ENCODE results near the gene TRPC6. TPM values are rescaled to one million over a fixed set of nuclear protein-coding genes. Genes with fewer than 3 reads are reported as not detected.

TRPC6 gene
- total and polyA plus RNA-seq, 4 donors = 0.03 to 1.5 (median 0.17) TPM; not detected in 1

DNA sequence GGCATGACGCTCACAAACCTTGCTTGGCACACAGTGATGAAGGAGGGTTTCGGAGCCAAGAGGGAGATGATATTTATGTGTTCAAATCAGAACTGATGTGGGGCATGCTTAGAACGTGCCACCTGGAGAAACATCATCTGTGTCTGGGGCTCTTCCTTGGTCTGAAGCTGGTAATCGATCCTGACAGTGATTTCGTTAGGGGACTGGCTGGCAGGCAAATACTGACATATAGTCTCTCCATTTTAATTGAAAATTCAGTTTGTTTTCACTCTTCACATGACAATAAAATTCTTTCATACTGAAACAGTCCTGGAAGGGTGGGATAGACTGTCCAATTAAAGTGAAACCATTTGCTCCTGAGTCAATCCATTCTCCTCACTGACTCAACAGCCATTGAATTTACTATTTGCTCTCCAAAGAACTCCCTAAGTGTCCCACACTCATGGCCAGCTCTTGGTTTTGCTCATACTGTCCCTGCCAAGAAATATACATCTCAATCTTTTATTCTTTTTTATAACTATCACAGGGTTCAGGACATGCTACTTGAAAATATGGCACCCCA lies 134.8 kb downstream of the TRPC6 start:
- H3K4me3 ChIP-seq (ENCODE audit: low read depth in 1 of 3, low read length in 3 of 3) = no peak overlapping the region
- 85% methylated on average over 5 of the region's 5 CpGs for WGBS
- H3K4me1 ChIP-seq (ENCODE audit: control insufficient read depth in 4 of 4, insufficient read depth in 4 of 4, low read length in 3 of 4) = no peaks in the 10 kb centered on the region
- no peak overlapping the region for H3K9ac ChIP-seq (ENCODE audit: low read depth in 1 of 2, low read length in 2 of 2)
- TF ChIP-seq HNF4G (IDR thresholded peaks at IDR 0.05) (no peak), JUND (IDR thresholded peaks at IDR 0.05) (no peak), HNF4A (conservative IDR thresholded peaks at IDR 0.05) (no peak), YY1 (IDR thresholded peaks at IDR 0.05) (no peak), RXRA (IDR thresholded peaks at IDR 0.05) (no peak), NR2F2 (IDR thresholded peaks at IDR 0.05) (no peak), FOXA2 (IDR thresholded peaks at IDR 0.05) (no peak), SP1 (IDR thresholded peaks at IDR 0.05) (no peak)
- TF ChIP-seq, protein P1, sequence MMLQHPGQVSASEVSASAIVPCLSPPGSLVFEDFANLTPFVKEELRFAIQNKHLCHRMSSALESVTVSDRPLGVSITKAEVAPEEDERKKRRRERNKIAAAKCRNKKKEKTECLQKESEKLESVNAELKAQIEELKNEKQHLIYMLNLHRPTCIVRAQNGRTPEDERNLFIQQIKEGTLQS (IDR thresholded peaks at IDR 0.05) = no peak
- TF ChIP-seq, protein P2, sequence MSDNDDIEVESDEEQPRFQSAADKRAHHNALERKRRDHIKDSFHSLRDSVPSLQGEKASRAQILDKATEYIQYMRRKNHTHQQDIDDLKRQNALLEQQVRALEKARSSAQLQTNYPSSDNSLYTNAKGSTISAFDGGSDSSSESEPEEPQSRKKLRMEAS (IDR thresholded peaks at IDR 0.05) = no peak
- TF ChIP-seq, protein P3, sequence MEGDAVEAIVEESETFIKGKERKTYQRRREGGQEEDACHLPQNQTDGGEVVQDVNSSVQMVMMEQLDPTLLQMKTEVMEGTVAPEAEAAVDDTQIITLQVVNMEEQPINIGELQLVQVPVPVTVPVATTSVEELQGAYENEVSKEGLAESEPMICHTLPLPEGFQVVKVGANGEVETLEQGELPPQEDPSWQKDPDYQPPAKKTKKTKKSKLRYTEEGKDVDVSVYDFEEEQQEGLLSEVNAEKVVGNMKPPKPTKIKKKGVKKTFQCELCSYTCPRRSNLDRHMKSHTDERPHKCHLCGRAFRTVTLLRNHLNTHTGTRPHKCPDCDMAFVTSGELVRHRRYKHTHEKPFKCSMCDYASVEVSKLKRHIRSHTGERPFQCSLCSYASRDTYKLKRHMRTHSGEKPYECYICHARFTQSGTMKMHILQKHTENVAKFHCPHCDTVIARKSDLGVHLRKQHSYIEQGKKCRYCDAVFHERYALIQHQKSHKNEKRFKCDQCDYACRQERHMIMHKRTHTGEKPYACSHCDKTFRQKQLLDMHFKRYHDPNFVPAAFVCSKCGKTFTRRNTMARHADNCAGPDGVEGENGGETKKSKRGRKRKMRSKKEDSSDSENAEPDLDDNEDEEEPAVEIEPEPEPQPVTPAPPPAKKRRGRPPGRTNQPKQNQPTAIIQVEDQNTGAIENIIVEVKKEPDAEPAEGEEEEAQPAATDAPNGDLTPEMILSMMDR (IDR thresholded peaks at IDR 0.05; ENCODE audit: low read depth, low read length, missing input control) = no peak
- no peaks in the 10 kb centered on the region for H3K27me3 ChIP-seq (ENCODE audit: control insufficient read depth in 4 of 4, insufficient read depth in 4 of 4, low read length in 3 of 4)
- H3K36me3 ChIP-seq (ENCODE audit: control insufficient read depth in 4 of 4, insufficient read depth in 3 of 4, low read depth in 1 of 4, low read length in 3 of 4) = no peaks in the 10 kb centered on the region
- H3K9me3 ChIP-seq (ENCODE audit: control insufficient read depth in 4 of 4, low read length in 3 of 4) = no peaks in the 10 kb centered on the region
- DNase-seq (ENCODE audit: low spot score) = no peak
- H3K27ac ChIP-seq (ENCODE audit: low read depth in 1 of 2, low read length in 2 of 2) = no peak overlapping the region

DNA sequence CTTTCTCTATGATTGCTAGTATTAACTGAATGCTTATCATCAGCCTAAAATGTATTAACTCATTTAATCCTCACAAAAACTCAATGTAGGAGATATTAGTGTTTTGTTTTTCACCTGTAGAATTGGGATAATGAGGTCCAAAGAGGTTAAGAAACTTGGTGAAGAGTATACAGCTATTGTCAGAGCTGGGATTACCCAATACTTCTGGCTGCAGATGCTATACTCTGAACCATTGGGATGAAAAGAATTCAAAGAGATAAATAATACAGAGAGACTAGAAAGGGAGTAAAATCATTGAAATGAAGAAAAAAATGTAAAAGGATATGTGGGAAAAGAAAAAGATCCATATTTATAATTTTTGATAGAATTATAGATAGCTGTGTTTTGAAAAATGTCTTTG lies 137.1 kb downstream of the TRPC6 start:
- Histone ChIP-seq H3K4me3 (ENCODE audit: low read depth in 1 of 3, low read length in 3 of 3) (no peak overlapping the region), H3K9me3 (ENCODE audit: control insufficient read depth in 4 of 4, low read length in 3 of 4) (no peaks in the 10 kb centered on the region), H3K27me3 (ENCODE audit: control insufficient read depth in 4 of 4, insufficient read depth in 4 of 4, low read length in 3 of 4) (no peaks in the 10 kb centered on the region), H3K9ac (ENCODE audit: low read depth in 1 of 2, low read length in 2 of 2) (no peak overlapping the region), H3K36me3 (ENCODE audit: control insufficient read depth in 4 of 4, insufficient read depth in 3 of 4, low read depth in 1 of 4, low read length in 3 of 4) (no peaks in the 10 kb centered on the region), H3K27ac (ENCODE audit: low read depth in 1 of 2, low read length in 2 of 2) (no peak overlapping the region), H3K4me1 (ENCODE audit: control insufficient read depth in 4 of 4, insufficient read depth in 4 of 4, low read length in 3 of 4) (peaks cover 0 to 10% (median 2%) of the 10 kb centered on the region in 4 donors)
- no peak for TF ChIP-seq EGR1 (IDR thresholded peaks at IDR 0.05; ENCODE audit: low read depth in 2 of 2)
- no peak for TF ChIP-seq FOXA2 (IDR thresholded peaks at IDR 0.05)
- TF ChIP-seq TAF1 (conservative IDR thresholded peaks at IDR 0.05) = no peak
- TF ChIP-seq YY1 (IDR thresholded peaks at IDR 0.05) = no peak
- no peak for TF ChIP-seq RAD21 (IDR thresholded peaks at IDR 0.05)
- TF ChIP-seq FOXA1 (IDR thresholded peaks at IDR 0.05) = no peak
- TF ChIP-seq, protein P2 (IDR thresholded peaks at IDR 0.05) = no peak
- no peak for TF ChIP-seq NR2F2 (IDR thresholded peaks at IDR 0.05)
- no peak for TF ChIP-seq RXRA (IDR thresholded peaks at IDR 0.05)
- TF ChIP-seq, protein P4, sequence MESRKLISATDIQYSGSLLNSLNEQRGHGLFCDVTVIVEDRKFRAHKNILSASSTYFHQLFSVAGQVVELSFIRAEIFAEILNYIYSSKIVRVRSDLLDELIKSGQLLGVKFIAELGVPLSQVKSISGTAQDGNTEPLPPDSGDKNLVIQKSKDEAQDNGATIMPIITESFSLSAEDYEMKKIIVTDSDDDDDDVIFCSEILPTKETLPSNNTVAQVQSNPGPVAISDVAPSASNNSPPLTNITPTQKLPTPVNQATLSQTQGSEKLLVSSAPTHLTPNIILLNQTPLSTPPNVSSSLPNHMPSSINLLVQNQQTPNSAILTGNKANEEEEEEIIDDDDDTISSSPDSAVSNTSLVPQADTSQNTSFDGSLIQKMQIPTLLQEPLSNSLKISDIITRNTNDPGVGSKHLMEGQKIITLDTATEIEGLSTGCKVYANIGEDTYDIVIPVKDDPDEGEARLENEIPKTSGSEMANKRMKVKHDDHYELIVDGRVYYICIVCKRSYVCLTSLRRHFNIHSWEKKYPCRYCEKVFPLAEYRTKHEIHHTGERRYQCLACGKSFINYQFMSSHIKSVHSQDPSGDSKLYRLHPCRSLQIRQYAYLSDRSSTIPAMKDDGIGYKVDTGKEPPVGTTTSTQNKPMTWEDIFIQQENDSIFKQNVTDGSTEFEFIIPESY (IDR thresholded peaks at IDR 0.05) = no peak
- TF ChIP-seq SP1 (IDR thresholded peaks at IDR 0.05) = no peak
- TF ChIP-seq, protein P1 (IDR thresholded peaks at IDR 0.05) = no peak
- no peak for TF ChIP-seq JUND (IDR thresholded peaks at IDR 0.05)
- TF ChIP-seq, protein P3 (IDR thresholded peaks at IDR 0.05; ENCODE audit: low read depth, low read length, missing input control) = no peak
- TF ChIP-seq HNF4A (conservative IDR thresholded peaks at IDR 0.05) = no peak
- no peak for DNase-seq (ENCODE audit: low spot score)
